ENCODE measurements around the gene IFT43. TPM values are rescaled to one million over a fixed set of nuclear protein-coding genes. Genes with fewer than 3 reads are reported as not detected.

Gene IFT43
- polyA plus RNA-seq, 3 donors: 46.2 to 49.4 (median 48.7) TPM

Other genes with a start within 250 kb of the IFT43 start
- 10 to 100 TPM; 12.0 to 13.8 (median 12.0) TPM for gene TGFB3, start 3.8 kb upstream of the IFT43 start, polyA plus RNA-seq (ENCODE audit: insufficient read length in 3 of 3)
- gene GPATCH2L, start 166.2 kb downstream of the IFT43 start, polyA plus RNA-seq (ENCODE audit: insufficient read length in 3 of 3): 10 to 100 TPM; 33.5 to 36.6 (median 35.9) TPM